HepG2 (cell line): ENCODE data around the gene TUBE1. TPM values are rescaled to one million over a fixed set of nuclear protein-coding genes. Genes with fewer than 3 reads are reported as not detected.

Experiments used
- ATAC-seq: fragments of 200-7000 bp; cut with Tn5 transposase; 3 replicates; pipeline ENCODE4 v1.9.1; 2020; ENCODE audit warnings: mild to moderate bottlenecking, moderate library complexity
- BruUV-seq: library from RNA; stranded (reverse); fragments of 400-500 nt; replicated peaks from 2 replicates; lab custom pipeline; 2021; lab: Mats Ljungman, UMichigan
- CTCF ChIA-PET: fragments of 300-600 bp; formaldehyde crosslinking; extraction: SDS; loops from one replicate; lab custom pipeline; 2021; ENCODE audit warnings: low total read pairs, inconsistent platforms, low intra/inter-chr PET ratio; lab: Yijun Ruan, JAX
- POLR2A ChIA-PET: fragments of 350-600 bp; sonication (Branson Sonifier 250); formaldehyde crosslinking; loops from one replicate; lab custom pipeline; 2020; ENCODE audit warnings: antibody characterized with exemption, inconsistent platforms; lab: Yijun Ruan, JAX
- DNase-seq: peaks from one replicate; pipeline ENCODE4 v3.0.0-alpha.2; 2015; ENCODE audit warnings: low spot score
- FAIRE-seq: peaks from 3 replicates; lab custom pipeline; 2011; peaks lifted over from hg19 to GRCh38; lab: Jason Lieb, UNC
- H2AFZ ChIP-seq: one replicate; pipeline ENCODE4 v1.6.1; 2011; ENCODE audit warnings: low read length, inconsistent platforms
- H3K27ac ChIP-seq: fragments of 300-600 bp; 3 replicates; pipeline ENCODE4 v1.8.0; 2011; ENCODE audit warnings: mixed run types, mild to moderate bottlenecking, mixed read lengths, low read length, inconsistent platforms; ENCODE audit not compliant: insufficient read depth; ENCODE audit errors: extremely low read length
- H3K27me3 ChIP-seq, 2 experiments: fragments of 200-600 bp in 1 of 2; 2 replicates in 1 of 2; 3 replicates in 1 of 2; pipeline versions ENCODE4 v1.6.0 to v1.8.0; 2011; ENCODE audit warnings: low read length in 2 of 2, mild to moderate bottlenecking in 2 of 2, moderate library complexity in 2 of 2, inconsistent platforms in 1 of 2; ENCODE audit not compliant: insufficient read depth in 2 of 2, control insufficient read depth in 1 of 2
- H3K36me3 ChIP-seq, 2 experiments: fragments of 200-600 bp in 1 of 2; replicated peaks in 1 of 2; 2 replicates in 1 of 2; 3 replicates in 1 of 2; pipeline versions ENCODE4 v1.5.1 to v1.8.0; 2011; ENCODE audit warnings: low read length in 2 of 2, inconsistent platforms in 1 of 2; ENCODE audit not compliant: insufficient read depth in 2 of 2, control insufficient read depth in 1 of 2
- H3K4me1 ChIP-seq: 2 replicates; pipeline ENCODE4 v1.5.1; 2012; ENCODE audit warnings: low read length, inconsistent platforms; ENCODE audit not compliant: insufficient read depth
- H3K4me2 ChIP-seq: 2 replicates; pipeline ENCODE4 v1.6.0; 2011; ENCODE audit warnings: low read depth, low read length, inconsistent platforms
- H3K4me3 ChIP-seq, 3 experiments: fragments of 200-600 bp in 1 of 3; sonication (generic), shearing (Covaris generic) in 1 of 3; replicated peaks in 1 of 3; 2 replicates each; pipeline ENCODE4 v1.5.1; 2011 to 2016; ENCODE audit warnings: low read length in 3 of 3, inconsistent platforms in 2 of 3, low read depth in 2 of 3, mild to moderate bottlenecking in 2 of 3, control low read depth in 1 of 3, mixed read lengths in 1 of 3; ENCODE audit not compliant: insufficient read depth in 1 of 3
- H3K79me2 ChIP-seq: one replicate; pipeline ENCODE4 v1.6.1; 2011; ENCODE audit warnings: low read length, inconsistent platforms; ENCODE audit not compliant: insufficient read depth
- H3K9ac ChIP-seq: 2 replicates; pipeline ENCODE4 v1.6.0; 2011; ENCODE audit warnings: mild to moderate bottlenecking, low read depth, low read length, inconsistent platforms; ENCODE audit not compliant: insufficient read depth
- H3K9me3 ChIP-seq: 2 replicates; pipeline ENCODE4 v1.5.1; 2012; ENCODE audit warnings: mild to moderate bottlenecking, low read length
- H4K20me1 ChIP-seq: 2 replicates; pipeline ENCODE4 v1.6.0; 2011; ENCODE audit warnings: inconsistent platforms, mild to moderate bottlenecking, low read length, moderate library complexity; ENCODE audit not compliant: insufficient read depth
- ELF3 ChIP-seq: IDR thresholded peaks from 2 replicates; pipeline ENCODE4 v1.6.1; 2016; ENCODE audit warnings: missing genetic modification reagents, missing compliant biosample characterization
- SOX6 ChIP-seq, 2 experiments: fragments of 450-650 bp in 1 of 2; sonication (generic) in 1 of 2; formaldehyde crosslinking in 1 of 2; IDR thresholded peaks; 2 replicates each; pipeline versions ENCODE4 v1.4.0 to v1.6.1; 2017 to 2020; ENCODE audit warnings: antibody characterized with exemption in 1 of 2, mild to moderate bottlenecking in 1 of 2, missing genetic modification reagents in 1 of 2
- ZNF101 ChIP-seq: sonication (generic); formaldehyde crosslinking; IDR thresholded peaks from 2 replicates; pipeline ENCODE4 v1.4.0; 2020; ENCODE audit warnings: mild to moderate bottlenecking, low read depth, missing genetic modification reagents, borderline replicate concordance
- ZNF598 ChIP-seq: sonication (generic); formaldehyde crosslinking; IDR thresholded peaks from 2 replicates; pipeline ENCODE4 v1.5.1; 2020; ENCODE audit warnings: mild to moderate bottlenecking, missing genetic modification reagents, borderline replicate concordance
- WGBS: methylation state at CpG from one replicate; pipeline ENCODE4 v1.1.6; 2017; ENCODE audit warnings: low lambda C conversion rate; 5-methylcytosine and 5-hydroxymethylcytosine counted together
- in situ Hi-C: cut with HindIII; loops from 2 replicates; pipeline ENCODE4 v1.10.0; 2017; ENCODE audit warnings: low pct_unique_long_range_greater_than_20kb; ENCODE audit not compliant: extremely low pct_ligation_motif_present
- intact Hi-C: fragments of 100-400 bp; cut with micrococcal nuclease; formaldehyde crosslinking; loops from one replicate; pipeline ENCODE4 v1.10.0; 2022; ENCODE audit not compliant: unreplicated experiment
- polyA plus RNA-seq, 8 experiments: library from polyadenylated mRNA; depleted of rRNA in 3 of 8; stranded (reverse) in 7 of 8; unstranded in 1 of 8; fragments of >200 nt; fragmentation: Illumina TruSeq in 4 of 8; extraction: Trizol in 4 of 8; gene quantifications; 2 replicates each; pipeline versions ENCODE4 v1.2.1 to v1.2.3, GENCODE V29; 2011 to 2016; ENCODE audit warnings: low read depth in 4 of 8, missing spikeins in 1 of 8, mixed read lengths in 1 of 8; ENCODE audit not compliant: insufficient read depth in 1 of 8
- total RNA-seq, 5 experiments: library from RNA; depleted of rRNA; stranded (reverse); fragments of >200 nt; fragmentation: Illumina TruSeq; extraction: Trizol; gene quantifications; 2 replicates each; pipeline ENCODE4 v1.2.3, GENCODE V29; 2016; ENCODE audit warnings: low read depth in 1 of 5
- TF ChIP-seq, protein P1 (sequence below): sonication (generic); formaldehyde crosslinking; IDR thresholded peaks from 2 replicates; pipeline ENCODE4 v1.4.0; 2020; ENCODE audit warnings: mild to moderate bottlenecking, missing genetic modification reagents

TUBE1 gene
- total and polyA plus RNA-seq, 2 of the 13 experiments (the other 11 are each of a cell fraction or from before 2014, with no cell fraction given), result 17.3 to 22.6 TPM

DNA sequence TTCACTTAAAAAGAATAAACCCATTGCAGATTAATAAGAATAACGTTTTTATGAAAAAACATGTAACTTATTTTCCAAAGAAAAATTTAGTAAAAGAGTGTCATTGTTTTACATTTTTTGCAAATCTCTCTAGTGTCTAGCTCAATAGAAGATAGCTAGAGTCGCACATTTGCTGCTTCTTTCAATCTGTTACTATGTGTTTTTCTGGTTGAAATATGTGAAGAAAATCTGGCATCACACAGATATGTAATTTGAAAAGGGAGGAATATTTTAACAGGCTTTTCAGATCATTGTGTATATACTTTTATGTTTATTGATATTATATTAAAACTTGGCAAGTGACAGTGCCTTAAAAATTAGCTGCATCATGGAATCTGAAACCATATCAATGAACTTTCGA lies 24.3 kb downstream of the TUBE1 start (continued):
- TF ChIP-seq, protein P1, sequence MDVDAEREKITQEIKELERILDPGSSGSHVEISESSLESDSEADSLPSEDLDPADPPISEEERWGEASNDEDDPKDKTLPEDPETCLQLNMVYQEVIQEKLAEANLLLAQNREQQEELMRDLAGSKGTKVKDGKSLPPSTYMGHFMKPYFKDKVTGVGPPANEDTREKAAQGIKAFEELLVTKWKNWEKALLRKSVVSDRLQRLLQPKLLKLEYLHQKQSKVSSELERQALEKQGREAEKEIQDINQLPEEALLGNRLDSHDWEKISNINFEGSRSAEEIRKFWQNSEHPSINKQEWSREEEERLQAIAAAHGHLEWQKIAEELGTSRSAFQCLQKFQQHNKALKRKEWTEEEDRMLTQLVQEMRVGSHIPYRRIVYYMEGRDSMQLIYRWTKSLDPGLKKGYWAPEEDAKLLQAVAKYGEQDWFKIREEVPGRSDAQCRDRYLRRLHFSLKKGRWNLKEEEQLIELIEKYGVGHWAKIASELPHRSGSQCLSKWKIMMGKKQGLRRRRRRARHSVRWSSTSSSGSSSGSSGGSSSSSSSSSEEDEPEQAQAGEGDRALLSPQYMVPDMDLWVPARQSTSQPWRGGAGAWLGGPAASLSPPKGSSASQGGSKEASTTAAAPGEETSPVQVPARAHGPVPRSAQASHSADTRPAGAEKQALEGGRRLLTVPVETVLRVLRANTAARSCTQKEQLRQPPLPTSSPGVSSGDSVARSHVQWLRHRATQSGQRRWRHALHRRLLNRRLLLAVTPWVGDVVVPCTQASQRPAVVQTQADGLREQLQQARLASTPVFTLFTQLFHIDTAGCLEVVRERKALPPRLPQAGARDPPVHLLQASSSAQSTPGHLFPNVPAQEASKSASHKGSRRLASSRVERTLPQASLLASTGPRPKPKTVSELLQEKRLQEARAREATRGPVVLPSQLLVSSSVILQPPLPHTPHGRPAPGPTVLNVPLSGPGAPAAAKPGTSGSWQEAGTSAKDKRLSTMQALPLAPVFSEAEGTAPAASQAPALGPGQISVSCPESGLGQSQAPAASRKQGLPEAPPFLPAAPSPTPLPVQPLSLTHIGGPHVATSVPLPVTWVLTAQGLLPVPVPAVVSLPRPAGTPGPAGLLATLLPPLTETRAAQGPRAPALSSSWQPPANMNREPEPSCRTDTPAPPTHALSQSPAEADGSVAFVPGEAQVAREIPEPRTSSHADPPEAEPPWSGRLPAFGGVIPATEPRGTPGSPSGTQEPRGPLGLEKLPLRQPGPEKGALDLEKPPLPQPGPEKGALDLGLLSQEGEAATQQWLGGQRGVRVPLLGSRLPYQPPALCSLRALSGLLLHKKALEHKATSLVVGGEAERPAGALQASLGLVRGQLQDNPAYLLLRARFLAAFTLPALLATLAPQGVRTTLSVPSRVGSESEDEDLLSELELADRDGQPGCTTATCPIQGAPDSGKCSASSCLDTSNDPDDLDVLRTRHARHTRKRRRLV, result no peak
- no peak for TF ChIP-seq ZNF101 (CRISPR knock-in tag)
- no peak for TF ChIP-seq ELF3 (CRISPR knock-in tag)
- TF ChIP-seq ZNF598 (CRISPR knock-in tag), result no peak

DNA sequence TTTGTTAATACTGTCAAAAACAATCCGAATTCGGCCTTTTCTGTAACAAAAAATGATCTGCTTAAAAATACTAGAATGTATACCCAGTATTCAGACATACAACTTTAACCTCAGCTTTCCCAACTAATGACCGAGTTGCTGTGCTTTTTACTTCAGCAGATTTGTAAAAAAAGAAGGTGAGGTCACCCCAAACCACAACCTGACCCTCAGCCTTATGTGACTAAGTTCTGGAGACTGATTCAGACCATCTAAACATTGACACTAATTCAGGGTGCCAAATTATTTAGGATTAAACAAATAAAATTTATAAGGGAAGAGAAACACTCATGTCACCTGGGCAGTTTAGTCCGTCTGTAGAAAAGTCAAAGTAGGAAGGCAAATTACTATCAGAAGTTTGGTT lies 25.7 kb downstream of the TUBE1 start:
- no peaks in the 10 kb centered on the region for H4K20me1 ChIP-seq
- no TSS peak for BruUV-seq
- H3K4me1 ChIP-seq, result no peaks in the 10 kb centered on the region
- H3K36me3 ChIP-seq, result no peaks in the 10 kb centered on the region
- DNase-seq (no peak), FAIRE-seq (no peak), ATAC-seq (no peak)
- no peaks in the 10 kb centered on the region for H3K9me3 ChIP-seq
- H3K4me3 ChIP-seq, result no peak overlapping the region
- H3K4me2 ChIP-seq, result no peak overlapping the region
- intact Hi-C loops, result no loop called here
- no peaks in the 10 kb centered on the region for H3K27me3 ChIP-seq
- WGBS, result 22% methylated on average over 4 of the region's 4 CpGs
- POLR2A ChIA-PET, result no interaction called here
- TF ChIP-seq SOX6 (IDR thresholded peaks at IDR 0.05) (no peak), SOX6 (CRISPR knock-in tag; IDR thresholded peaks at IDR 0.05) (no peak)
- no peak overlapping the region for H2AFZ ChIP-seq
- in situ Hi-C loops, result no loop called here
- no peaks in the 10 kb centered on the region for H3K79me2 ChIP-seq
- no peak overlapping the region for H3K9ac ChIP-seq
- CTCF ChIA-PET, result no interaction called here
- no peak overlapping the region for H3K27ac ChIP-seq
